ENCODE results near the gene INS. TPM values are rescaled to one million over a fixed set of nuclear protein-coding genes. Genes with fewer than 3 reads are reported as not detected.

The INS gene
- total and polyA plus RNA-seq, 2 of the 13 experiments (the other 11 are each of a cell fraction or from before 2014, with no cell fraction given) = not detected

- TF ChIP-seq ZBTB33 (CRISPR knock-in tag; IDR thresholded peaks at IDR 0.05) = peak; percentile 63; the same call in 1 of the 2 replicates
- TF ChIP-seq KLF6 (CRISPR knock-in tag; IDR thresholded peaks at IDR 0.05) = 0 out of 2 replicates have a peak, but pooled peaks have one; percentile 22
- 0 out of 2 replicates have a peak, but pooled peaks have one; percentile 58 for TF ChIP-seq MLLT10 (CRISPR knock-in tag; IDR thresholded peaks at IDR 0.05)
- TF ChIP-seq TFAP4 (IDR thresholded peaks at IDR 0.05; ENCODE audit: borderline replicate concordance, low read depth) = peak; percentile 44; the same call in 1 of the 2 replicates
- TF ChIP-seq RFXANK (CRISPR knock-in tag; IDR thresholded peaks at IDR 0.05) = no peak
- TF ChIP-seq ZNF451 (CRISPR knock-in tag; IDR thresholded peaks at IDR 0.05) = no peak
- TF ChIP-seq KLF12 (CRISPR knock-in tag; IDR thresholded peaks at IDR 0.05; ENCODE audit: borderline replicate concordance) = 0 out of 2 replicates have a peak, but pooled peaks have one; percentile 68
- no peak for TF ChIP-seq ZNF33A (CRISPR knock-in tag; IDR thresholded peaks at IDR 0.05; ENCODE audit: borderline replicate concordance)
- TF ChIP-seq GLI4 (CRISPR knock-in tag; IDR thresholded peaks at IDR 0.05; ENCODE audit: borderline replicate concordance) = no peak
- no peak for TF ChIP-seq ZNF678 (CRISPR knock-in tag; IDR thresholded peaks at IDR 0.05)
- no peak; the same call in 1 of the 2 replicates for TF ChIP-seq ZNF891 (CRISPR knock-in tag; IDR thresholded peaks at IDR 0.05)
- TF ChIP-seq ZNF580 (CRISPR knock-in tag; IDR thresholded peaks at IDR 0.05; ENCODE audit: borderline replicate concordance, low read depth) = 0 out of 2 replicates have a peak, but pooled peaks have one; percentile 3
- no peak for TF ChIP-seq ZNF430 (CRISPR knock-in tag; IDR thresholded peaks at IDR 0.05)
- TF ChIP-seq DMAP1 (CRISPR knock-in tag; IDR thresholded peaks at IDR 0.05) = no peak
- no peak for TF ChIP-seq ZNF605 (CRISPR knock-in tag; IDR thresholded peaks at IDR 0.05)
- TF ChIP-seq DRAP1 (CRISPR knock-in tag; IDR thresholded peaks at IDR 0.05) = no peak
- no peak for TF ChIP-seq IRX3 (CRISPR knock-in tag; IDR thresholded peaks at IDR 0.05; ENCODE audit: borderline replicate concordance, low read depth)
- no peak for TF ChIP-seq NRL (CRISPR knock-in tag; IDR thresholded peaks at IDR 0.05; ENCODE audit: borderline replicate concordance)
- TF ChIP-seq ZHX2 (IDR thresholded peaks at IDR 0.05; ENCODE audit: low read depth) = no peak
- no peak for TF ChIP-seq ZHX2 (CRISPR knock-in tag; IDR thresholded peaks at IDR 0.05; ENCODE audit: borderline replicate concordance)
- TF ChIP-seq GPN1 (CRISPR knock-in tag; IDR thresholded peaks at IDR 0.05; ENCODE audit: borderline replicate concordance) = no peak
These were observed 25.3 kb downstream of the INS start (continued) for GRCh38 chr11:2135648-2136201.

Data from HepG2 (cell line).